Stimulated activated CD4-positive, alpha-beta T cell treated with anti-CD3 and anti-CD28 coated beads, Interleukin-1b, Interleukin-23, amount 100 ng/mL, for 4 hours (primary cell): Measurements from ENCODE around the gene KIF16B.
A peak's percentile ranks its signal among the peaks of the same experiment; 100 is the strongest.
"Not testable (repeated sequence)": the region's sequence is repeated elsewhere in the genome, so short reads cannot be mapped to it uniquely, and the experiment has no call there.

ENCODE experiments used
- DNase-seq, 2 donors: peaks; one replicate each; pipeline ENCODE4 v3.0.0-alpha.2; 2020; ENCODE audit warnings: low read depth in 2 of 2

KIF16B gene

DNA sequence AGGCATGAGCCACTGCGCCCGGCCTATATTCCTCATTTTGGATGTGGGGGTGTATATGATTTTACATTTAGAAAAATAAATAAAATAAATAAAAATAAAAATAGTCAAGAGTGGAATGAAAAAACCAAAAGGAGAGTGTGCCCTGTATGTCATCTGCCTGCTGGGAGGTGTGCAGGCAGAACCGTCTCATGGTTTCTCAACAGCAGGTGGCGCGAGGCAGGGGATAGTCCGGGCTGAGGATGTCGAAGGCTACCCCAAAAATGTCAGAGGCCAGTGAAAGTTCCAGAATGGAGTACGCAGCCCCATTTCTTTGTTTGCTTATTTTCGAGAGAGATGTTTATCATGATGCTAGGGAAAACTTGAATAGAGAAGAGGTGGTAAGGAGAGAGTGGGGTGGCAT lies 16.4 kb upstream of the KIF16B start:
- no peak for DNase-seq

DNA sequence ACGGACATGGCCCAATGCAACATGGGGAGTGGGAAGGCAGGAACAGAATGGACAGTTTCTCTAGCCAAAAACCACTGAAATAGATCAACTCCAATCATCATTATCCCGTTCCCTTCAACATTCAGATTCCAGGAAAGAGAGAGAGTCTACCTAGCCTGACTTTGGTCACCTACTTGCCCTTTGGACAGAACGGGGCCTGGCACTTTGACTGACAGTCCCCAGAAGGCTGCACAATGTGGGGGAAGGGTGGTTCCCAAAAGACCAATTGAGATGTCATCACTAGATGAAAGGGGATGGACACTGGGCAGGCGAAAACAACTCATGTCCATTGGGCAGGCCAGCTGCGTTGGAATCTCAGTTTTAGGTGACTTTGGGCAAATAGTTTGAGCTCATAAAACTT lies 15.0 kb upstream of the KIF16B start:
- DNase-seq = no peak

DNA sequence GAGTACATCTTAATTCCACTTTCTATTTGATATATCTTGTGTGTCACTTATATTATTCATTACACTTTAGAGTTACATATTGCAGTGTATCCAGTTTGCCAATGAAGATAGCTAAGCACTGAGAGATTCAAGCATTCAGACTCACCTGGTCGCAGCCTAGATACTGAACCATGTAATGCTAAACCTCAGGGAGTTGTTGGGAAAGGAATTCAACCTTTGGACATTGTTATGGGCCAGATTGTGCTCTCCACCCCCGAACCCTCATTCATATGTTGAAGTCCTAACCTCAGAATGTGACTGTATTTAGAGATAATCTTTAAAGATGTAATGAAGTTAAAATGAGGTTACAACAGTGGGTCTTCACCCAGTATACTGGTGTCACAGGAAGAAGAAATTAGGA lies 13.8 kb upstream of the KIF16B start:
- DNase-seq = no peak

DNA sequence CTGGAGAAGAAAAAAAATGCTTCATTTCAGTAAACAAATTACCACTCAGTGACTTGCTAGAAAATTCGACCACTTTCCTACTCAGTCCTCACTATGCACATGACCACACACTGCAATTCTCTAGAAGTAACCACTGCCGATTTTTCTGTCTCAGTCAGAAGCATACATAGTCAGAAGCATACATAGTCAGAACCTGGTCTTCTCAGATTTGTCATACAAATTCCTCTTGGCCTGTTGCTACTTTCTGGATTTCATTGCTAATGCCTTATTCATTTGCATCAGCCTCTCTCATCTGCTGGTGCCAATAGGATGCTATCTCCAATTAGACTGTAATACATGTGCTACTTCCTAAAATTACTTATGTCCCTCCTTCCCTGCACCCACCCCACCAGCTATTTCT lies 10.2 kb upstream of the KIF16B start:
- DNase-seq = no peak

DNA sequence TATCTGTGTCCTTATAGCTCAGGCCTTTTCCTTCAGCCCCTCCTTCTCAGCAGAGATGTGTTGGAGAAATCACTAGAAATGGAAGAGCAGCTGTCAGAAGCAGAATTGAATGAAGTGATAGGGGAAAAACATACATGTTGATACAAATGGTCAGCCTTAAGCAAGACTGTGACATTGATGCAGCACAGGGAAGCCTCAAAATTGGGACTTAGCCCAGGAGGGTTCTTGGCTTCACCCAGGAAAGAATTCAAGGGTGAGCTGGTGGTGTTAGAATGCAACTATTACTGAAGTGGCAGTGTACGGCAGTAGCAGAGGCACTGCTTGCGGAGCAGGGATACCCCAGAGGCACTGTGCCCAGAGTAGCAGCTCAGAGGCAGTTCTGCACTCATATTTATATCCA lies 8.0 kb upstream of the KIF16B start:
- DNase-seq = no peak

DNA sequence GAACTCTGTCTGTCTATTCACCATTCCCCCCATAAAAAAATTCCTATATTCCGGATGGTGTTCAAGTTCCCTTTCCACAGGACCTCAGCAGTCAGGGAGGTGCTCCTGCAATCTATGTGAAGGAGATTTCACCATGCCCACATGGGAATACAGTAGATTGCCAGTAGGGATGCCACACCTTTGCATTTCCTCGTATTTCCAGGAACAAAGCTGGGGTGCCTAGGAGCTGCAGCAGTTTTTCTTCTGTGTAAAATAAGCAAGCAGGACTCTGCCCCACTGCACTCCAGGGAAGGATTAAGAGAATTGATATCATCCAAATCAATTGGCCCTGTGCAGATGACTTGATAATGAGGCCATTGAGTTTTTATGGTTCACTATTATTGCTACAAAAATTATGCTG lies 7.4 kb upstream of the KIF16B start:
- no peak for DNase-seq

DNA sequence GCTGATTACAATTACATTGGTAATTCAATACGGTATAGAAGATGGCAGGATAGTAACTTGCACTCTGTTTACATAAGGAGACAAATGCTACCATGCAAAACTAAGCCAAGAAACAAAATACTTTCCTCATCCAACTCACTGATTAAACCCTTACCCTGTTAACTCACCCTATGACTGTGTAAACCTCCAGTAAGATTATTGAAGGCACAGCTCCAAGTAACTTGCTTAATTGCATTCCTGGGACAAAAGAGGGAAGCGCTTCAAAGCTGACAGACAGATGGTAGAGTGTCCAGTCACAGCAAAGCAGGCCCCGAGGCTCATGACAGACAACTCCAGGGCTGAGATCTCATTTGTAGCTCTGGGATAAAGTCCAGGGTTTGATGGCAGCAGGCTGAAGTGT lies 6.9 kb upstream of the KIF16B start:
- DNase-seq = no peak

DNA sequence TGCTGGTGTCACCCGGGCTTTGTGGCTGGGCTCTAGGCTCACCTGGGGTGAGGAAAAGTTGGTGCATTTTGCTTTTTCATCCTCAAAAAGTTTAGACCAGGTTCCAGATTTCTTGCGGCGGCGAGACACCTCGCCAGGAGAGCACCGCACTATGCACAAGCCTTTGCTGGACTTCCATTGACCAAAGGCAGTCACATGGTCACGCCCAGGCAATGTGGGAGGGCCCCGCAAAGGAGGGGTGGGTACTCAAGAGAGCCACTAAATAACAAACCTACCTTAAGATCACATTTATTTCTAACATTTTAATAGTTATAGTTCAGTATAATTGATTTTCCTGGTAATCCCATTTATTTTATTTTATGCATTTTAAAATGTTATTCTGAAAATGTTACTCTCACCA lies 3.0 kb upstream of the KIF16B start:
- DNase-seq = no peak

DNA sequence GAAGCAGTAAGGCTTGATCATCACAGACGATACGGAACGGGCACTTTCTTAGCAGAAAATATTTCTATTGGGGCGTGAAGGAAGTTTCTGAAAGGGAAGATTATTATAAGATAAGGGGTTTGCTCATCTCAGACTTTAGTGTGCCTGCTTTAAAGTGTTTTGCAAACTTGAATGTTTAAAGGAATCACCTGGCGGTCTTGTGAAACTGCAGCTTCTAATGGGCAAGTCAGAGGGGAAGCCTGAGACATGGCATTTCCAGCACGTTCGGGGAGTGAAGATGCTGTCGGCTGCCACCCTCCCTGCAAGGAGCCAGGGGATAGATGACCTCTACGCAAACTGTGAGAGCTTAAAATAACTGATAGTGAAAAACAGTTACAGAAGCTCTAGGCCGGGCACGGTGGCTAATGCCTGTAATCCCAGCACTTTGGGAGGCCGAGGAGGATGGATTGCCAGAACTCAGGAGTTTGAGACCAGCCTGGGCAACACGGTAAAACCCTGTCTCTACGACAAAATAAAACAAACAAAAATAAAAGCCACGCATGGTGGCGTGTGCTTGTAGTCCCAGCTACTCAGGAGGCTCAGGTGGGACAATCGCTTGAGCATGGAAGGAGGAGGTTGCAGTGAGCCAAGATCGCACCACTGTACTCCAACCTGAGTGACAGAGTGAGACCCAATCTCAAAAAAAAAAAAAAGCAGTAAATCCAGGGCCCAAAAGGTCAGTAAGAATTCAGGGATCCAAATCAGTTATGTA lies 2.3 kb upstream of the KIF16B start:
- DNase-seq = no peak

DNA sequence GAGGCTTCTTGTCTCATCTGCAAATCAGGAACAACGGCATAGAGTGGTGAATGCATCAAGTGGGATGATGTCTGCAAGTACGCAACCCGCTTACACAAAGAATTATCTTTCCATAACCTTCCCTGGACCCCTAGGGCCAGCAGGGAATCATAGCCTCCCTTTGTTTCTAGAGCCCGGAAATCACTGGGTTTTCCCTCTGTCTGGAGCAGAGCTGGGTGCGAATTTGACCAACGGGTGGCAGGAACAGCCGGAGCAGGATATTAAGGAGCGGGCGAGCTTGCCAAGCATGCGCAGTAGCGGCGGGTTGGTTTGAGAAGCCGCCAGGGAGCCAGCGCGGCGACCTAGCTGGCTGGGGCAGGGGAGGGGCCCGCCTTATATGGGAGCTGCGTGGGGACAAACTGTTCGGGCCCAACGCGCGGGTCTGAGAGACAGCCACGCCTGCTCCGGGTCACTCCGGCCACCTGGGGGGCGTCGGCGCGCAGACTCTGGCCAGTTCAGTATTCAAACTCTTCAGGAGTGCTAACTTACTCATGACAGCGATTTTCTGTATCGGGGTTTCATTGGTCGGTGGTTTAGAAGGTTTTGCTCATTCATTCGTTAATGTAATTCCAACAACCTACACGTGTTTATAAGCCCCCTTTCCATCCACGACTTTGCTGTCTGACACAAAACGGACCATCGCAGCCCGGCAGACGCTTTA lies 1.6 kb upstream of the KIF16B start:
- peak; percentile 72 to 80 for DNase-seq

DNA sequence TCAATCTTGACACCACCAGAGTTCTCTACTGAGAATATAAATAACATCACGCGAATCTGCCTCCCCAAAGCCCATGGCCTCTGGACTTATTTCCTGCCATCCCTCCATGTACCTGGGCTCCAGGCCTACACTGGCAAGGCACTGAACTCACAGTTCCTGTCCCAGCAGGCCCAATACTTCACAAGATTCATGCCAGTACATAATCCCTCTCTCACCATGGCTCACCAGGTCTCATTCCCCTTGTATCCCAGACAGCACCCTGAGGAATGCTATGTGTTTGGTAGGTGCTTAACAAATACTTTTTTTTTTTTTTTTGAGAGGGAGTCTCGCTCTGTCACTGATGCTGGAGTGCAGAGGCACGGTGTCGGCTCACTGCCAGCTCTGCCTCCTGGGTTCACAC lies 1.9 kb downstream of the KIF16B start:
- DNase-seq = no peak

DNA sequence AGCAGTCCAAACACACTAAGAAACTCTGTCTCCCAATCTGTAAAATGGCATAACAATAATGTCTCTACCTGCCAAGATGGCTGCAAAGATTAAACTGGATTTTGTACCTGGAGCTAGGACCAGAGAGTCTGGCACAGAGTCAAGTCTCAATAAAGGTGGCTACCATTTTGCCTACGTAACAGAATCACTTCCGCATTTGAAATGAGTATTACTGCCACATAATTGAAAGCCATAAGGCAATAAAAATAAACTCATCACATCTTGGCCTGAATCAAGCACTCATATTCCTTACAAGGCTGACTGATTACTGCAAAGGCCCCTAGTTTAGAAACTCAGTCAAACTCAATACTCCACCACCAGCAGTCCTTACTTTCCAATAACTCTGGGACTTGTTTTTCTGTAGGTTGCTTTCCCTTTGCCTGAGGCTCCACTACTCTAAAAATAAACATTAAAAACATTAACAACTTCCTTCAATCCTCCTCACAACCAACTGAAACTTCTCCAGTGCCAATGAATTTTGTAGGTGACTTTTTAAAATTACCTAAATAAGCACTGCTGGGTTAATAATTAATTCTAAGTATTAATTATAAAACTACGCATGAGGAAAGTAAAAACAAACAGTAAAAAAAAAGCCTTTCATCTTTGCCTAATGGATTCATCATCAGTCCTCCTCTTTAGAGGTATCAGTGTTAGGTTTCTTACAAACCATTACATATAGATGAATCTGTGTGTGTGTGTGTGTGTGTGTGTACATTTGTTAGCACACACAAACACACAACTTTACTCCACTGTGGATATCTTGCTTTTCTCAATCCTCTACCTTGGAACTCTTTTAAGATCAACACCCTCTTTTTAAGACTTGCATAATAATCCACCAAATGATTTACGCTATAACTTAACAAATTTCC lies 3.7 kb downstream of the KIF16B start:
- no peak for DNase-seq

DNA sequence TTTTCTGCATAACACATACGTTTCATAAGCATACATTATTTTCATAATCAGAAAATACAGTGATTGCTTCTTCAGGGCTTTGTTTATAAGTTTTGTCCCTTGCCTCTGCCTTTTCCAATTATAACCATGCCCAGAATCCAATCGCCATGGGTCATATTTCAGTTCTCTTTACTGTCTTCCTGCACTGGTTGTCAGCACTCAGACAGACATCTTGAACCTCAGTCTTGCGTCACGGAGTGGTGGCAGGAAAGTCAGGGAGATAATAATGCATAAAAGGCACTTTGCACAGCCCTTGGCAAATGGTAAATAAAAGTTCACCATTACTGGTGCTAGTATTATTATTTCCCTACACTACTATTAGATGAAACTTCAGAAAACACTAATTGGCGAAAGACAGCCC lies 7.2 kb downstream of the KIF16B start:
- DNase-seq = no peak

DNA sequence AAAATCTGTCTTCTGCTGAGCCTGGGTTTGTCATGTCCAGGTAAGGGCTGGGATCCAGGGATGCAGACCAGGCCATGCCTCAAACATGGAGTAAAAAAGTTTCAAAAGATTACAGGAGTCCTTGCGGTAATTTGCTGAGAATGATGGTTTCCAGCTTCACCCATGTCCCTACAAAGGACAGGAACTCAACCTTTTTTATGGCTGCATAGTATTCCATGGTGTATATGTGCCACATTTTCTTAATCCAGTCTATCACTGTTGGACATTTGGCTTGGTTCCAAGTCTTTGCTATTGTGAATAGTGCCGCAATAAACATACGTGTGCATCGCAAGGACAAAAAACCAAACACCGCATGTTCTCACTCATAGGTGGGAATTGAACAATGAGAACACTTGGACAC lies 9.2 kb downstream of the KIF16B start:
- not testable (repeated sequence) for DNase-seq

DNA sequence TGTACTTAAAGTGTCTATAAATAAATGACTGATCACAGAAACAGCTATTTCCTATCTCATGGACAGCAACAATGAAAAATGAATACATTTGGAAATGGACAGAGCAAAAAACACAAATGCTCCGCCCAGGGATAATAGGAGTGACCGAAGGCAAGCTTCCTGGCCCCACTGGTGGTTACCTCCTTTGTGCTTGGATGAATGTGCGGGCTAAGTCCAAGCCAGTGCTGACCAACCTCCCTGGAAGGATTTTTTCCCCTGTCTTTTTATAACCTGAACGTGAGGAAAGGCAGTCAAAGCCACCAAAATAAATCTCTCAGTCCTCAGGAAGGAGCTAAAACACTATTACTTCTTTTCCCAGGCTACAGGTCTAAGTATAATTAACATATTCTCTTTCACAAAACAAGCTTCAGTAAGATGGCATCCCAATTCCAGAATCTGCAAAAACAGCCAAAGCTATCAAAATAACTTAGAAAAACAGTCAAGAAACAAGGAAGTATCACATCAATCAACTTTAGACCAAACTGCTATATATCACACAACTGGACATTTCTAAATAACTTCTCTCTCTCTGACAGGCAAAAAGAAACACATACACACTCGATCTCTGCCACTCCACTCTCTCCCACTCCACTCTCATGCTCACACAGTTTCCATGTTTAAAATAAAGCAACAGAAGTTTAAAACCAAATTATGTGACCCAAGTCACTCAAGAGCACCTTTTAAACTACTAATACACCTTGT lies 10.0 kb downstream of the KIF16B start:
- no peak for DNase-seq

DNA sequence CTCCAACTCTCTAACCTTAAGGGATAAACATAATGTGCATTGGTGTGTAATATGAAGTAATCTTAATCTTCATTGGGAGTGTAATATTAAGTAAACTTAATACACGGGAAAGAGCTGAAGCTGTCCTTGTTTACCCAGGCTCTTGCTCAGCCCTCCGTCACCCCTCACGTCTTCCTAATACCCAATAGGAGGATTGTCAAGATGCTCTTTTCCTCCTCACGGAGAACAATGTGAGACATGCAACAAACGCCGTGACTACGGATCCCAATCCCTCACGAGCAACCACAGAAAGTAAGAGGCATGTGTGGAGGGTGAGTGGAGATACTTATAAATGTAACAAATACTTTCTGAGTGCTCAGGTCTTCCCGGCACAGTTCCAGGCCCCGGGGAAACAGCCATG lies 11.0 kb downstream of the KIF16B start:
- no peak for DNase-seq

DNA sequence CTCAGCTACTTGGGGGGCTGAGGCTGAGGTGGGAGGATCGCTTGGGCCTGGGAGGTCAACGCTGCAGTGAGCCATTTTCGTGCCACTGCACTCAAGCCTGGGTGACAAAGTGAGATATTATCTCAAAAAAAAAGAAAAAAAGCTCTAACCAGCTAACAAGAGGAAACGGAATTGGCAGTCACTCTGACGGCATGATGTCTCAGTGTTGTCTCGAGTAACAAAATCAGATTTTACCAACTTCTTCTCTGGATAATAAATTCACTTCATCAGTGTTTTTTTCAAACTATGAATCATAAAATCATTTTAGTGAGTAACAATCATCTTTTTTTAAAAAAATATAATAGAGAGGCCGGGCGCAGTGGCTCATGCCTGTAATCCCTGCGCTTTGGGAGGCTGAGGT lies 12.6 kb downstream of the KIF16B start:
- no peak for DNase-seq

DNA sequence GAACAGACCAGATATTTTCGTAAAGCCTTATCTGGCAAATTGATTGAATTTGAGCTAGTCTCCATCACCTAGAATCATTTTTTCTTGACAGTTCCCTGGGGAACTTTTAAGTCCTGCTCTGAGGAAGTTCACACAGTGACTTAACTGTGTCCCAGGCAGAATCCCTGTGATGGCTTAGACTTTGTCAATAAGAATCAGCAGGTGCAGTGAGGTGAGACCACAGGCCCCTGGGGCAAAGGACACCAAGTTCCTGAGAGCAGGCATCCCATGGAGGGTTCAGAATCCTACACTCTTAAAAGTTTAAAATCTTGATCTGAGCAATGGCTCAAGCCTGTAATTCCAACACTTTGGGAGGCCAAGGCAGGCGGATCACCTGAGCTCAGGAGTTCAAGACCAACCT lies 13.0 kb downstream of the KIF16B start:
- DNase-seq = no peak

DNA sequence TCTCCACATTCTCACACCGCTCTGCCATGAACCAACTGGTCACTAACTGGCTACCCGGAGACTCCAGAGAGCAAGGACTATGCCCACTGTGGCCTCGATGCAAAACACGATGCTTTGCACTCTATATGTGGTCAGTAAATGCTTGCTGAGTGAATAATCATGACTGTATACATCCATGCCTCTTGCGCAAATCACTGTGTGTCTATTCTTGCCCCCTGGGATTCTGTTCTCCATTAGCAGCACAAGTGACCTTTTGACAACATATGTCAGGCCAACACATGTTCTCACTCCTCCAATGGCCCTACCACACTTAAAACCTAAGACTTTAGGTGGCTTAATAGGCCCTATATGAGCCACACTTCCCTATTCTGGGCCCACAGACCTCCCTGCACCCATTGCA lies 16.9 kb downstream of the KIF16B start:
- DNase-seq = no peak

DNA sequence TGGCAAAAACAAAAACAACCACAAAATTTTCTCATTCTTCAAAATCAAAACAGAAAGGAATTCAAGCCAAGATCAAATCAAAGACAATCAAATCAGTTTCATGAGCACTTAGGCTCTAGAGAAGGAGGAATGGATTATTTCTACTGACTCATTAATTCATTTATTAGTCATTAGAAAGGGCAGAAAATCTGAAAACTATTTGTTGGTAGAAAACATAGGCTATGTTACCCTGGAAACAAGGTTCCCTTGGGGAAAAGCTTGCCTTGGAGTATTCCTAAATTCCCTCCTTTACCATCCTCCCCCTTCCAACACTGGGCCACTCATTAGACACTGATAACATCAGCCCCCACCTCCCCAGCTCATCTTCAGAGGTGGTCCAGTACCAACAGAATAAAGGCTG lies 17.5 kb downstream of the KIF16B start:
- DNase-seq = no peak

DNA sequence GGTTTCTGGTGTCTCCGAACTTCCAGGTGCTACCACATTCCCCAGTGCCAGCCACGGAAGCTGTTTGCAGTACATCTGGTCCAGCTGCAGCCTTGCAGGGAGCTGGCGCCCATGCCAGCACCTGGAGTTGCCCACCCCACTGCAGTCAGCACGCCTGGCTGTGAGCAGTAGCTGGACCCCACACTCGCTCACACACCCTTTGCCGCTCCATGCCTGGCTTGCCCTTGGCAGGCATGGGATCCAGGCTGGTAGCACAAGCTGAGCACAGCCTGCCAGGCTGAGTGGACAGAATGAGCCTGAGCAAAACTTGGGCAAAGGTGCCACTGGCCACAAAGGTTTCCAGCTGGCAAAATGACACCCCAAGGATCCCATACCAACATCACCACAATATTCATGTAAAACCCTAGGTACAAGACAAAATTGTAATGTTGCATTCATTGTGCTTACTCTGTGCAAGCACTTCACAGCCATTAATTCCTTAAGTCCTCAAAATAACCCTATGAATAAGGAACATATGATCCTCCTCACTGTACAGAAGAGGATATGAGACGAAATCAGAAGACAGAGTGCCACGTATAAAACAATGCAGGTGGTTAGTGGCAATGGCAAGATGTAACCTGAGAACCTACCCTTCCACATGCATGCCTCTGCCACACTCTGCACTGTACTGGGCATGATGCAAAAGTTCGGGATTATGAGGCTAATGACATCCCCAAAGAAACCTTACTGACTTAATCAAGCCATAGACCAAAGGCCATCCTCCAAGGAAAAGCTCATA lies 18.3 kb downstream of the KIF16B start:
- no peak for DNase-seq
